Measurements from ENCODE around the gene CRYBG3.

- TF ChIP-seq CTCF (IDR thresholded peaks at IDR 0.05): no peak
- no peak for TF ChIP-seq ZFX (IDR thresholded peaks at IDR 0.05; ENCODE audit: borderline replicate concordance)
Measured at GRCh38 chr3:97848779-97849178, 27.0 kb downstream of the CRYBG3 start.
